ENCODE results near the gene CACNB4.

DNA sequence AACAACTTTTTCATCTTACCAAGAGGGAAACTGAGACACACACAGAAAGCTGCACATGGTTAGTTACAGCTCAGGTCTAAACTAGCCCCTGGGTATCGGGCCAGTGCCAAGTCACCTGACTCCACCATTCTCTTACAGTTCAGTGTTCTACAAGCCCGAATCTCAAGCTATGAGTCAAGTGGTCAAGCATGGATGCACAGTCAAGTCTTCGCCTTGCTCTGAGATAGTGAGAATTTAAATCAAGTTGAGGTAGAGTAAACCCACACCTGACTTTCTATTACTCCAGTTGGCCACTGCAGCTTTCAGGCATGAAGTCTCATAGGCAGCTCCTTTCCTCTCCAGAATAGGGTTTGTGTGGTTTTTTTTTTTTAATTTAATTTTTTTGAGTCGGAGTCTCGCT lies 236.1 kb downstream of the CACNB4 start:
- TF ChIP-seq, protein P1, sequence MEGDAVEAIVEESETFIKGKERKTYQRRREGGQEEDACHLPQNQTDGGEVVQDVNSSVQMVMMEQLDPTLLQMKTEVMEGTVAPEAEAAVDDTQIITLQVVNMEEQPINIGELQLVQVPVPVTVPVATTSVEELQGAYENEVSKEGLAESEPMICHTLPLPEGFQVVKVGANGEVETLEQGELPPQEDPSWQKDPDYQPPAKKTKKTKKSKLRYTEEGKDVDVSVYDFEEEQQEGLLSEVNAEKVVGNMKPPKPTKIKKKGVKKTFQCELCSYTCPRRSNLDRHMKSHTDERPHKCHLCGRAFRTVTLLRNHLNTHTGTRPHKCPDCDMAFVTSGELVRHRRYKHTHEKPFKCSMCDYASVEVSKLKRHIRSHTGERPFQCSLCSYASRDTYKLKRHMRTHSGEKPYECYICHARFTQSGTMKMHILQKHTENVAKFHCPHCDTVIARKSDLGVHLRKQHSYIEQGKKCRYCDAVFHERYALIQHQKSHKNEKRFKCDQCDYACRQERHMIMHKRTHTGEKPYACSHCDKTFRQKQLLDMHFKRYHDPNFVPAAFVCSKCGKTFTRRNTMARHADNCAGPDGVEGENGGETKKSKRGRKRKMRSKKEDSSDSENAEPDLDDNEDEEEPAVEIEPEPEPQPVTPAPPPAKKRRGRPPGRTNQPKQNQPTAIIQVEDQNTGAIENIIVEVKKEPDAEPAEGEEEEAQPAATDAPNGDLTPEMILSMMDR (IDR thresholded peaks at IDR 0.05) = no peak
- TF ChIP-seq POLR2AphosphoS5 (IDR thresholded peaks at IDR 0.05) = no peak

Data from prostate gland (tissue), 2 donors.